HEK293 (cell line): ENCODE measurements around the gene MPPED1.

Source experiments
- CTCF ChIA-PET: fragments of 350-600 bp; formaldehyde crosslinking; extraction: SDS; loops from one replicate; lab custom pipeline; 2021; ENCODE audit warnings: antibody characterized with exemption; lab: Yijun Ruan, JAX
- POLR2A ChIA-PET: fragments of 300-600 bp; formaldehyde crosslinking; extraction: SDS; loops from one replicate; lab custom pipeline; 2020; ENCODE audit warnings: antibody characterized with exemption, inconsistent platforms; lab: Yijun Ruan, JAX
- H3K27ac ChIP-seq: fragments of 200-500 bp; sonication (Bioruptor generic); 2 replicates; pipeline ENCODE4 v1.5.1; 2014; ENCODE audit warnings: low read depth, low read length, control low read depth, inconsistent platforms; ENCODE audit errors: extremely low read depth
- H3K36me3 ChIP-seq, 2 experiments: fragments of 200-500 bp in 1 of 2; sonication (Bioruptor generic) in 1 of 2; 1 replicate in 1 of 2; 2 replicates in 1 of 2; pipeline ENCODE4 v1.5.1; 2014 to 2017; ENCODE audit warnings: inconsistent platforms in 2 of 2, low read length in 2 of 2; ENCODE audit not compliant: control insufficient read depth in 2 of 2, insufficient read depth in 1 of 2
- H3K4me1 ChIP-seq: fragments of 200-500 bp; sonication (Bioruptor generic); 2 replicates; pipeline ENCODE4 v1.5.1; 2014; ENCODE audit warnings: mild to moderate bottlenecking, low read length, inconsistent platforms; ENCODE audit not compliant: control insufficient read depth, insufficient read depth
- H3K4me3 ChIP-seq: 2 replicates; pipeline ENCODE4 v1.5.1; 2011; ENCODE audit warnings: low read depth, mild to moderate bottlenecking, control low read depth, low read length, moderate library complexity
- H3K9me3 ChIP-seq: fragments of 200-500 bp; sonication (Bioruptor generic); 2 replicates; pipeline ENCODE4 v1.5.1; 2014; ENCODE audit warnings: low read depth, low read length, inconsistent platforms; ENCODE audit not compliant: control insufficient read depth, insufficient read depth
- EGR2 ChIP-seq: fragments of 450-650 bp; formaldehyde crosslinking; IDR thresholded peaks from 2 replicates; pipeline ENCODE4 v1.5.1; 2016; ENCODE audit warnings: low read depth, missing biosample characterization, missing genetic modification characterization
- GLIS2 ChIP-seq: fragments of 450-650 bp; formaldehyde crosslinking; IDR thresholded peaks from 2 replicates; pipeline ENCODE4 v1.5.1; 2016; ENCODE audit warnings: missing biosample characterization, missing genetic modification characterization
- HOXC10 ChIP-seq: sonication (generic); formaldehyde crosslinking; IDR thresholded peaks from 2 replicates; pipeline ENCODE4 v1.8.1; 2023; ENCODE audit warnings: mild to moderate bottlenecking, missing genetic modification reagents
- KLF7 ChIP-seq: fragments of 450-650 bp; formaldehyde crosslinking; IDR thresholded peaks from 2 replicates; pipeline ENCODE4 v1.5.1; 2016; ENCODE audit warnings: missing biosample characterization, missing genetic modification characterization, borderline replicate concordance
- REPIN1 ChIP-seq: fragments of 450-650 bp; formaldehyde crosslinking; IDR thresholded peaks from 2 replicates; pipeline ENCODE4 v1.5.1; 2017; ENCODE audit warnings: missing biosample characterization, missing genetic modification characterization, low read depth
- SETDB1 ChIP-seq: IDR thresholded peaks from one replicate; pipeline ENCODE4 v1.6.1; 2017; ENCODE audit warnings: mild to moderate bottlenecking, low read length, moderate library complexity, mixed read lengths; ENCODE audit not compliant: insufficient read length
- SP7 ChIP-seq: fragments of 450-650 bp; formaldehyde crosslinking; IDR thresholded peaks from 2 replicates; pipeline ENCODE4 v1.5.1; 2016; ENCODE audit warnings: missing biosample characterization, missing genetic modification characterization
- TCF7L2 ChIP-seq: IDR thresholded peaks from 2 replicates; pipeline ENCODE4 v1.6.1; 2011; ENCODE audit warnings: low read depth, mild to moderate bottlenecking, inconsistent platforms, low read length, moderate library complexity, borderline replicate concordance
- ZBTB17 ChIP-seq: fragments of 450-650 bp; formaldehyde crosslinking; IDR thresholded peaks from 2 replicates; pipeline ENCODE4 v1.5.1; 2016; ENCODE audit warnings: missing biosample characterization, missing genetic modification characterization
- ZFP3 ChIP-seq: fragments of 450-650 bp; formaldehyde crosslinking; IDR thresholded peaks from 2 replicates; pipeline ENCODE4 v1.5.1; 2016; ENCODE audit warnings: low read depth, missing biosample characterization, missing genetic modification characterization
- ZIC2 ChIP-seq: fragments of 450-650 bp; formaldehyde crosslinking; IDR thresholded peaks from 2 replicates; pipeline ENCODE4 v1.5.1; 2016; ENCODE audit warnings: missing biosample characterization, missing genetic modification characterization
- ZNF140 ChIP-seq: fragments of 450-650 bp; formaldehyde crosslinking; IDR thresholded peaks from 2 replicates; pipeline ENCODE4 v1.5.1; 2016; ENCODE audit warnings: missing biosample characterization, missing genetic modification characterization
- ZNF202 ChIP-seq: fragments of 450-650 bp; formaldehyde crosslinking; IDR thresholded peaks from 2 replicates; pipeline ENCODE4 v1.5.1; 2016; ENCODE audit warnings: missing biosample characterization, missing genetic modification characterization, borderline replicate concordance
- ZNF24 ChIP-seq: fragments of 450-650 bp; formaldehyde crosslinking; IDR thresholded peaks from 2 replicates; pipeline ENCODE4 v1.5.1; 2016; ENCODE audit warnings: missing biosample characterization, missing genetic modification characterization
- ZNF366 ChIP-seq: fragments of 450-650 bp; formaldehyde crosslinking; conservative IDR thresholded peaks from 2 replicates; pipeline ENCODE4 v1.5.1; 2016; ENCODE audit warnings: missing biosample characterization, missing genetic modification characterization
- ZNF48 ChIP-seq: fragments of 450-650 bp; formaldehyde crosslinking; IDR thresholded peaks from 2 replicates; pipeline ENCODE4 v1.5.1; 2016; ENCODE audit warnings: missing biosample characterization, missing genetic modification characterization
- ZNF510 ChIP-seq: fragments of 450-650 bp; formaldehyde crosslinking; IDR thresholded peaks from 2 replicates; pipeline ENCODE4 v1.5.1; 2018; ENCODE audit warnings: mild to moderate bottlenecking, missing genetic modification characterization, missing biosample characterization; ENCODE audit not compliant: insufficient replicate concordance
- ZNF544 ChIP-seq: fragments of 450-650 bp; formaldehyde crosslinking; IDR thresholded peaks from 2 replicates; pipeline ENCODE4 v1.5.0; 2017; ENCODE audit warnings: missing biosample characterization, missing genetic modification characterization
- ZNF610 ChIP-seq: fragments of 450-650 bp; formaldehyde crosslinking; IDR thresholded peaks from 2 replicates; pipeline ENCODE4 v1.5.1; 2016; ENCODE audit warnings: missing biosample characterization, missing genetic modification characterization, borderline replicate concordance
- ZNF623 ChIP-seq: fragments of 450-650 bp; formaldehyde crosslinking; IDR thresholded peaks from 2 replicates; pipeline ENCODE4 v1.5.1; 2016; ENCODE audit warnings: missing biosample characterization, missing genetic modification characterization
- ZNF654 ChIP-seq: fragments of 450-650 bp; formaldehyde crosslinking; IDR thresholded peaks from 2 replicates; pipeline ENCODE4 v1.5.1; 2016; ENCODE audit warnings: low read depth, missing biosample characterization, missing genetic modification characterization
- ZNF747 ChIP-seq: fragments of 450-650 bp; formaldehyde crosslinking; IDR thresholded peaks from 2 replicates; pipeline ENCODE4 v1.5.1; 2016; ENCODE audit warnings: missing biosample characterization, missing genetic modification characterization
- ZNF768 ChIP-seq: fragments of 450-650 bp; formaldehyde crosslinking; IDR thresholded peaks from 2 replicates; pipeline ENCODE4 v1.5.1; 2018; ENCODE audit warnings: missing biosample characterization, mild to moderate bottlenecking, missing genetic modification characterization
- TF ChIP-seq, protein P1 (sequence below): fragments of 450-650 bp; formaldehyde crosslinking; IDR thresholded peaks from 2 replicates; pipeline ENCODE4 v1.5.1; 2017; ENCODE audit warnings: missing biosample characterization, missing genetic modification characterization
- TF ChIP-seq, protein P2 (sequence below): fragments of 450-650 bp; formaldehyde crosslinking; IDR thresholded peaks from 2 replicates; pipeline ENCODE4 v1.5.1; 2016; ENCODE audit warnings: missing biosample characterization, missing genetic modification characterization

MPPED1 gene

DNA sequence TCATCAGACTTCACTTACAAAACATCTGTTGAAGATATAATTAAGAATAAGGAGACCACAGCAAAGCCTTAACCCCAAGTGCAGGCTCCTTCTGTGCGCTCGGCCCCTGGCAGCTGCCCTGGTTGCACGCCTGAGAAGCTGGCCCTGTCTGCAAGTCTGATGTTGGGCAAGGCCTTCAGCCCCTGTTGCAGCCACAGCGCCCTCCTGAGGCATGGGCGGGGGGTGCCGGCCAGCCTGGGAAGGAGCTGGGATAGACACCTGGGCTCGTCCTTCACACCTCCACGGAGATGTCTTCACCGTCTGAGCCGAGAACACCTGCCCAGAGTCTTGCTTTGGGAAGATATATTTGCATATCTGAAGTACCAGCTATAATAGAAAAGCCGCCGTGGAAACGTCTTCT is 104.1 kb downstream of the MPPED1 start (continued):
- TF ChIP-seq ZNF202, result no peak

DNA sequence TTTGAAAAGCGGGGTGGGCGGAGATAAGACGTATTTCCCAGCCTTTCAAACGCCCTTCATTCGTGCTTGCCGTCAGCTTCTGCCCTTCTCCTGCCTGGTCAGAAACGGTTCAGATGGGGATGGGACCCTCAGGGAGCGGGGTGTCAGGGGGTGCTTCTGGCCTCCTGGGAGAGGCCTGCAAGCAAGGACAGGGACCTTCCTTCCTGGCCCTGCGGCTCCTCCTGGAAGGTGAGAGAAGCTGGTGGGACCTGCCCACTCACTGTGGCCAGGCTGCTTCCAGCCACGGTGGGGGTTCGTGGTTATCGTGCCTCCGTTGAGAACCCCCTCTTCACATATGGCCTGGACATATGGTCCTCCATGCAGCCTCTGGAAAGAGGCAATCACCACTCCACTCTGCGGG is 104.6 kb downstream of the MPPED1 start:
- Histone ChIP-seq H3K9me3 (no peaks in the 10 kb centered on the region), H3K4me3 (no peak overlapping the region), H3K36me3 (no peaks in the 10 kb centered on the region), H3K4me1 (no peaks in the 10 kb centered on the region), H3K27ac (no peak overlapping the region)
- ChIA-PET CTCF (interaction anchor here (0.6 to 1.0 kb wide), 4 partner anchors 8 to 263 kb away, joined by 3 to 4 read pairs (median 3); no protein-coding TSS in a partner anchor), POLR2A (interaction anchor here (1.1 kb wide), 1 partner anchor 296 kb away, joined by 3 read pairs; the partner anchor contains the start of gene EFCAB6)
- TF ChIP-seq ZNF366 (tag by site-specific recombination), result no peak
- TF ChIP-seq SETDB1, result no peak
- no peak for TF ChIP-seq TCF7L2
- TF ChIP-seq ZNF48, result no peak
- no peak for TF ChIP-seq GLIS2 (tag by site-specific recombination)

- POLR2A ChIA-PET, result interaction anchor here (1.1 kb wide), 1 partner anchor 295 kb away, joined by 3 read pairs; the partner anchor contains the start of gene EFCAB6
- H3K9me3 ChIP-seq, result no peaks in the 10 kb centered on the region
- H3K36me3 ChIP-seq, result no peaks in the 10 kb centered on the region
- TF ChIP-seq, protein P1, sequence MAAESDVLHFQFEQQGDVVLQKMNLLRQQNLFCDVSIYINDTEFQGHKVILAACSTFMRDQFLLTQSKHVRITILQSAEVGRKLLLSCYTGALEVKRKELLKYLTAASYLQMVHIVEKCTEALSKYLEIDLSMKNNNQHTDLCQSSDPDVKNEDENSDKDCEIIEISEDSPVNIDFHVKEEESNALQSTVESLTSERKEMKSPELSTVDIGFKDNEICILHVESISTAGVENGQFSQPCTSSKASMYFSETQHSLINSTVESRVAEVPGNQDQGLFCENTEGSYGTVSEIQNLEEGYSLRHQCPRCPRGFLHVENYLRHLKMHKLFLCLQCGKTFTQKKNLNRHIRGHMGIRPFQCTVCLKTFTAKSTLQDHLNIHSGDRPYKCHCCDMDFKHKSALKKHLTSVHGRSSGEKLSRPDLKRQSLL, result no peak
- TF ChIP-seq HOXC10 (no peak), ZNF623 (peak; percentile 78), ZNF544 (tag by site-specific recombination) (no peak), ZNF24 (no peak), ZNF610 (tag by site-specific recombination) (no peak), ZNF654 (tag by site-specific recombination) (no peak), KLF7 (tag by site-specific recombination) (no peak)
- H3K27ac ChIP-seq, result no peak overlapping the region
- CTCF ChIA-PET, result no interaction called here
- no peak overlapping the region for H3K4me3 ChIP-seq
- no peaks in the 10 kb centered on the region for H3K4me1 ChIP-seq
These were observed 105.3 kb downstream of the MPPED1 start for GRCh38 chr22:43516996-43517635.

DNA sequence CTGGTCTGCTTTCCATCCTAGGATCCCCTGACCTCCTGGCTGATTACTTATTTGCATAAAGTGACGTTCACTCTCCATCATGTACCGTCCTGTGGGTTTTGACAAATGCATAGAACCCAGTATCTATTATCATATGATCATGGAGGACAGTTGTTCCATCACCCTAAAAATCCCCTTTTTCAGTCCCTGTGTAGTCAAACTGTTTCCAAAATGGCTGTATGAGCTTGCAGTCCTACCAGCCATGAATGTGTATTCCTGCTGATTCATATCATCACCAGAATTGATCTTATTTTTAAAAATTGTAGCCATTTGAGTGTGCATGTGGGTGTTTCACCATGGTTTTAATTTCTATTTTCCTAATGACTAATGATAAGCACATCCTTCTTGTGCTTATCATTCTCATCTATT is 108.8 kb downstream of the MPPED1 start:
- no peaks in the 10 kb centered on the region for H3K4me1 ChIP-seq
- no peaks in the 10 kb centered on the region for H3K36me3 ChIP-seq
- no peak overlapping the region for H3K27ac ChIP-seq
- CTCF ChIA-PET, result interaction anchor here (0.7 kb wide), 1 partner anchor 12 kb away, joined by 3 read pairs; no protein-coding TSS in a partner anchor
- H3K4me3 ChIP-seq, result no peak overlapping the region
- no peaks in the 10 kb centered on the region for H3K9me3 ChIP-seq
- TF ChIP-seq ZNF747 (tag by site-specific recombination) (no peak), ZNF48 (no peak), ZNF768 (tag by site-specific recombination) (no peak), ZIC2 (tag by site-specific recombination) (no peak), REPIN1 (tag by site-specific recombination) (no peak), SP7 (tag by site-specific recombination) (no peak), EGR2 (no peak), ZFP3 (tag by site-specific recombination) (no peak), ZNF140 (no peak), ZNF510 (tag by site-specific recombination) (no peak), ZBTB17 (tag by site-specific recombination) (no peak)
- TF ChIP-seq, protein P2, sequence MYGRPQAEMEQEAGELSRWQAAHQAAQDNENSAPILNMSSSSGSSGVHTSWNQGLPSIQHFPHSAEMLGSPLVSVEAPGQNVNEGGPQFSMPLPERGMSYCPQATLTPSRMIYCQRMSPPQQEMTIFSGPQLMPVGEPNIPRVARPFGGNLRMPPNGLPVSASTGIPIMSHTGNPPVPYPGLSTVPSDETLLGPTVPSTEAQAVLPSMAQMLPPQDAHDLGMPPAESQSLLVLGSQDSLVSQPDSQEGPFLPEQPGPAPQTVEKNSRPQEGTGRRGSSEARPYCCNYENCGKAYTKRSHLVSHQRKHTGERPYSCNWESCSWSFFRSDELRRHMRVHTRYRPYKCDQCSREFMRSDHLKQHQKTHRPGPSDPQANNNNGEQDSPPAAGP (tag by site-specific recombination), result no peak
- TF ChIP-seq, all 188 proteins: peak for 0
- POLR2A ChIA-PET, result interaction anchor here (0.7 kb wide), 2 partner anchors 12 to 257 kb away, joined by 3 to 5 read pairs; no protein-coding TSS in a partner anchor
